IMR-90 (cell line): ENCODE data around the gene MEPE. TPM values are rescaled to one million over a fixed set of nuclear protein-coding genes. Genes with fewer than 3 reads are reported as not detected.

Source experiments
- ATAC-seq: fragments of 200-7000 bp; cut with Tn5 transposase; 2 replicates; pipeline ENCODE4 v1.9.1; 2020; ENCODE audit warnings: low read depth, mild to moderate bottlenecking, moderate library complexity
- BruUV-seq: library from RNA; stranded (reverse); fragments of 400-500 nt; replicated peaks from 2 replicates; lab custom pipeline; 2021; lab: Mats Ljungman, UMichigan
- CTCF ChIA-PET: fragments of 300-600 bp; formaldehyde crosslinking; extraction: SDS; loops from one replicate; lab custom pipeline; 2021; ENCODE audit warnings: antibody characterized with exemption; lab: Yijun Ruan, JAX
- POLR2A ChIA-PET: fragments of 300-600 bp; sonication (Branson Sonifier 250); formaldehyde crosslinking; loops from one replicate; lab custom pipeline; 2022; ENCODE audit warnings: antibody characterized with exemption; ENCODE audit not compliant: unreplicated experiment; lab: Charles Lee
- DNase-seq: peaks from one replicate; pipeline ENCODE4 v3.0.0; 2013
- H2AFZ ChIP-seq: replicated peaks from 2 replicates; pipeline ENCODE3; 2013; ENCODE audit warnings: low read length, mild to moderate bottlenecking; ENCODE audit not compliant: poor library complexity
- H2AK5ac ChIP-seq: 2 replicates; pipeline ENCODE4 v1.6.1; 2013; ENCODE audit warnings: low read depth, low read length, inconsistent platforms
- H2AK9ac ChIP-seq: replicated peaks from 2 replicates; pipeline ENCODE3; 2013; ENCODE audit warnings: mild to moderate bottlenecking, low read depth, low read length, moderate library complexity; ENCODE audit not compliant: poor library complexity
- H2BK120ac ChIP-seq: 2 replicates; pipeline ENCODE4 v1.6.1; 2013; ENCODE audit warnings: low read depth, low read length, inconsistent platforms
- H2BK15ac ChIP-seq: 3 replicates; pipeline ENCODE4 v1.6.1; 2013; ENCODE audit warnings: low read depth, low read length, inconsistent platforms
- H2BK20ac ChIP-seq: 2 replicates; pipeline ENCODE4 v1.6.1; 2013; ENCODE audit warnings: low read depth, mild to moderate bottlenecking, inconsistent platforms, low read length, moderate library complexity
- H2BK5ac ChIP-seq: 2 replicates; pipeline ENCODE4 v1.6.1; 2013; ENCODE audit warnings: mild to moderate bottlenecking, low read depth, low read length, inconsistent platforms; ENCODE audit not compliant: poor library complexity, severe bottlenecking
- H3K14ac ChIP-seq: replicated peaks from 2 replicates; pipeline ENCODE4 v1.6.1; 2013; ENCODE audit warnings: low read depth, low read length, inconsistent platforms
- H3K18ac ChIP-seq: 2 replicates; pipeline ENCODE4 v1.6.1; 2013; ENCODE audit warnings: low read depth, low read length, control low read depth
- H3K23ac ChIP-seq: 2 replicates; pipeline ENCODE4 v1.6.1; 2013; ENCODE audit warnings: low read depth, low read length, inconsistent platforms
- H3K27ac ChIP-seq: 2 replicates; pipeline ENCODE4 v1.5.1; 2013; ENCODE audit warnings: mild to moderate bottlenecking, control low read depth, low read length; ENCODE audit not compliant: insufficient read depth
- H3K27me3 ChIP-seq: 2 replicates; pipeline ENCODE4 v1.6.1; 2013; ENCODE audit warnings: low read length; ENCODE audit not compliant: control insufficient read depth, insufficient read depth
- H3K36me3 ChIP-seq: 2 replicates; pipeline ENCODE4 v1.6.1; 2013; ENCODE audit warnings: low read length, mixed read lengths; ENCODE audit not compliant: control insufficient read depth, insufficient read depth
- H3K4ac ChIP-seq: 2 replicates; pipeline ENCODE4 v1.6.1; 2013; ENCODE audit warnings: low read depth, low read length, inconsistent platforms
- H3K4me1 ChIP-seq: 2 replicates; pipeline ENCODE4 v1.6.1; 2013; ENCODE audit warnings: low read length, mixed read lengths; ENCODE audit not compliant: control insufficient read depth, insufficient read depth
- H3K4me2 ChIP-seq: 2 replicates; pipeline ENCODE4 v1.6.1; 2013; ENCODE audit warnings: low read depth, mild to moderate bottlenecking, control low read depth, low read length, moderate library complexity
- H3K4me3 ChIP-seq: 2 replicates; pipeline ENCODE4 v1.5.1; 2013; ENCODE audit warnings: low read depth, mild to moderate bottlenecking, control low read depth, low read length, moderate library complexity; ENCODE audit not compliant: insufficient read depth
- H3K56ac ChIP-seq: 2 replicates; pipeline ENCODE4 v1.6.1; 2013; ENCODE audit warnings: low read length, inconsistent platforms; ENCODE audit not compliant: insufficient read depth; ENCODE audit errors: extremely low read depth
- H3K79me1 ChIP-seq, 2 experiments: 2 replicates each; pipeline ENCODE4 v1.6.1; 2013; ENCODE audit warnings: low read length in 2 of 2, inconsistent platforms in 1 of 2, low read depth in 1 of 2
- H3K9ac ChIP-seq: 2 replicates; pipeline ENCODE4 v1.6.1; 2013; ENCODE audit warnings: low read depth, low read length, control low read depth
- H3K9me1 ChIP-seq: 2 replicates; pipeline ENCODE4 v1.6.1; 2013; ENCODE audit warnings: low read length, inconsistent platforms; ENCODE audit not compliant: insufficient read depth
- H3K9me3 ChIP-seq: 2 replicates; pipeline ENCODE4 v1.6.1; 2013; ENCODE audit warnings: low read length; ENCODE audit not compliant: control insufficient read depth, insufficient read depth
- H4K20me1 ChIP-seq: 2 replicates; pipeline ENCODE4 v1.6.1; 2013; ENCODE audit warnings: low read length, inconsistent platforms; ENCODE audit not compliant: insufficient read depth
- H4K5ac ChIP-seq: 2 replicates; pipeline ENCODE4 v1.6.1; 2013; ENCODE audit warnings: mild to moderate bottlenecking, low read depth, low read length, control low read depth
- H4K8ac ChIP-seq, 2 experiments: 2 replicates each; pipeline ENCODE4 v1.6.1; 2013; ENCODE audit warnings: low read depth in 2 of 2, low read length in 2 of 2, control low read depth in 1 of 2, inconsistent platforms in 1 of 2
- H4K91ac ChIP-seq: 2 replicates; pipeline ENCODE4 v1.6.1; 2013; ENCODE audit warnings: low read depth, low read length, inconsistent platforms; ENCODE audit not compliant: insufficient read depth
- BHLHE40 ChIP-seq: fragments of 150-350 bp; IDR thresholded peaks from 2 replicates; pipeline ENCODE4 v1.6.1; 2016; ENCODE audit warnings: mild to moderate bottlenecking, low read depth, low read length
- CEBPB ChIP-seq: IDR thresholded peaks from 2 replicates; pipeline ENCODE4 v1.6.1; 2012; ENCODE audit warnings: low read depth, low read length, improper control_type of control experiment
- CHD1 ChIP-seq: IDR thresholded peaks from 2 replicates; pipeline ENCODE4 v1.6.1; 2012; ENCODE audit warnings: low read depth, low read length, improper control_type of control experiment
- CTCF ChIP-seq: conservative IDR thresholded peaks from 2 replicates; pipeline ENCODE4 v1.5.1; 2012; ENCODE audit warnings: mild to moderate bottlenecking, low read depth, low read length, improper control_type of control experiment
- FOS ChIP-seq: fragments of 150-350 bp; IDR thresholded peaks from 2 replicates; pipeline ENCODE4 v1.6.1; 2016; ENCODE audit warnings: low read depth, low read length
- MAFK ChIP-seq: IDR thresholded peaks from 2 replicates; pipeline ENCODE4 v1.6.1; 2012; ENCODE audit warnings: low read depth, low read length, improper control_type of control experiment
- MAZ ChIP-seq: IDR thresholded peaks from 2 replicates; pipeline ENCODE4 v1.6.1; 2012; ENCODE audit warnings: low read depth, mild to moderate bottlenecking, low read length, improper control_type of control experiment, moderate library complexity, borderline replicate concordance
- MXI1 ChIP-seq: IDR thresholded peaks from 2 replicates; pipeline ENCODE4 v1.6.1; 2012; ENCODE audit warnings: low read depth, mild to moderate bottlenecking, low read length, moderate library complexity, borderline replicate concordance
- NFE2L2 ChIP-seq: fragments of 150-350 bp; IDR thresholded peaks from 2 replicates; pipeline ENCODE4 v1.6.1; 2016; ENCODE audit warnings: low read depth, mild to moderate bottlenecking, low read length
- POLR2A ChIP-seq: IDR thresholded peaks from 2 replicates; pipeline ENCODE4 v1.6.1; 2012; ENCODE audit warnings: mild to moderate bottlenecking, low read depth, low read length
- RAD21 ChIP-seq: IDR thresholded peaks from 2 replicates; pipeline ENCODE4 v1.6.1; 2012; ENCODE audit warnings: low read length, improper control_type of control experiment
- RCOR1 ChIP-seq: IDR thresholded peaks from 2 replicates; pipeline ENCODE4 v1.6.1; 2012; ENCODE audit warnings: mild to moderate bottlenecking, low read length, improper control_type of control experiment; ENCODE audit not compliant: insufficient replicate concordance
- RFX5 ChIP-seq: IDR thresholded peaks from 2 replicates; pipeline ENCODE4 v1.8.0; 2012; ENCODE audit warnings: low read depth, mild to moderate bottlenecking, low read length, moderate library complexity
- SMC3 ChIP-seq: fragments of 150-350 bp; IDR thresholded peaks from 2 replicates; pipeline ENCODE4 v1.6.1; 2016; ENCODE audit warnings: low read depth, mild to moderate bottlenecking, antibody characterized with exemption, low read length, moderate library complexity
- USF2 ChIP-seq: fragments of 150-350 bp; IDR thresholded peaks from 2 replicates; pipeline ENCODE4 v1.6.1; 2017; ENCODE audit warnings: mild to moderate bottlenecking, antibody characterized with exemption, low read length, low read depth
- dilution Hi-C: fragments of 300-500 bp; cut with HindIII; formaldehyde crosslinking; loops from one replicate; pipeline ENCODE4 v1.14.3; 2018; ENCODE audit warnings: low sequenced_read_pairs; ENCODE audit not compliant: unreplicated experiment
- in situ Hi-C: fragments of 300-500 bp; cut with MboI; formaldehyde crosslinking; loops from 3 replicates; pipeline ENCODE4 v1.14.3; 2019; ENCODE audit warnings: low sequenced_read_pairs, inconsistent platforms, mixed read lengths
- intact Hi-C: fragments of 100-400 bp; cut with micrococcal nuclease; formaldehyde crosslinking; loops from 2 replicates; pipeline ENCODE4 v1.10.0; 2022
- polyA plus RNA-seq, 3 experiments: library from polyadenylated mRNA; depleted of rRNA; stranded (reverse); fragments of >200 nt; gene quantifications; 2 replicates each; pipeline ENCODE4 v1.2.3, GENCODE V29; 2012; ENCODE audit warnings: low replicate concordance in 1 of 3
- total RNA-seq: library from RNA; depleted of rRNA; stranded (reverse); fragments of >200 nt; gene quantifications from 2 replicates; pipeline ENCODE4 v1.2.3, GENCODE V29; 2012
- TF ChIP-seq, protein P1 (sequence below): fragments of 150-350 bp; IDR thresholded peaks from 2 replicates; pipeline ENCODE4 v1.6.1; 2016; ENCODE audit warnings: low read depth, mild to moderate bottlenecking, low read length, moderate library complexity, borderline replicate concordance

The MEPE gene
- total and polyA plus RNA-seq, 2 of the 4 experiments (the other 2 are of a cell fraction), result not detected

DNA sequence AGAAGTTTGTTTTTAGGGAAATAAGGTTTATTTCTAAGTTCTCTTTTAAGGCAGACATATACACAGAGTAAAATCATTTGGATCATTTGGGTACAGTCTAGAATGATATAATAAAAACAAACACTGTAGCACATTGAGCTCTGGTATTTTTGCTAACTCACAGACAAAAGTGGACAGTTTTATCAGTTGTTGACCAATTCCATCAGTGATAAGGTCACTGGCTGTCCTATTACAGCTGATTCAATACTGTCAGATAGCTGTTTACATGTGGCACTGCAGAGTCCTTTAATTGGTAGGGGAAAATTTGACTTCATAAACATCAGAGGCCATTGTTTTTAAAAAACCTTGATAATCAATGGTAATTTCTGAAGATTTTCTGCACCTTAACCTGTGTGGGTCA, 29.9 kb upstream of the MEPE start:
- Histone ChIP-seq H2BK15ac (no peak overlapping the region), H3K36me3 (no peaks in the 10 kb centered on the region), H4K8ac (no peak overlapping the region), H2BK5ac (no peak overlapping the region), H2AK9ac (no peak overlapping the region), H3K4ac (no peak overlapping the region), H3K4me1 (no peaks in the 10 kb centered on the region), H3K56ac (no peak overlapping the region), H3K27me3 (no peaks in the 10 kb centered on the region), H3K18ac (no peak overlapping the region), H3K79me1 (no peaks in the 10 kb centered on the region), H3K4me3 (no peak overlapping the region), H2BK120ac (no peak overlapping the region), H4K91ac (no peak overlapping the region), H3K4me2 (no peak overlapping the region), H3K27ac (no peak overlapping the region), H2AFZ (no peak overlapping the region), H2AK5ac (no peak overlapping the region), H3K9ac (no peak overlapping the region), H4K5ac (no peak overlapping the region), H3K14ac (no peak overlapping the region), H3K9me1 (no peaks in the 10 kb centered on the region), H2BK20ac (no peak overlapping the region), H4K20me1 (no peaks in the 10 kb centered on the region), H3K9me3 (no peaks in the 10 kb centered on the region), H3K23ac (no peak overlapping the region)
- ATAC-seq (no peak), DNase-seq (no peak)
- POLR2A ChIA-PET, result no interaction called here
- CTCF ChIA-PET, result interaction anchor here (0.7 kb wide), 1 partner anchor 13 kb away, joined by 3 read pairs; no protein-coding TSS in a partner anchor
- intact Hi-C loops, result no loop called here
- dilution Hi-C loops, result no loop called here
- TF ChIP-seq FOS, result no peak
- no peak for TF ChIP-seq POLR2A
- no peak for TF ChIP-seq RAD21
- TF ChIP-seq RCOR1, result no peak
- TF ChIP-seq, protein P1, sequence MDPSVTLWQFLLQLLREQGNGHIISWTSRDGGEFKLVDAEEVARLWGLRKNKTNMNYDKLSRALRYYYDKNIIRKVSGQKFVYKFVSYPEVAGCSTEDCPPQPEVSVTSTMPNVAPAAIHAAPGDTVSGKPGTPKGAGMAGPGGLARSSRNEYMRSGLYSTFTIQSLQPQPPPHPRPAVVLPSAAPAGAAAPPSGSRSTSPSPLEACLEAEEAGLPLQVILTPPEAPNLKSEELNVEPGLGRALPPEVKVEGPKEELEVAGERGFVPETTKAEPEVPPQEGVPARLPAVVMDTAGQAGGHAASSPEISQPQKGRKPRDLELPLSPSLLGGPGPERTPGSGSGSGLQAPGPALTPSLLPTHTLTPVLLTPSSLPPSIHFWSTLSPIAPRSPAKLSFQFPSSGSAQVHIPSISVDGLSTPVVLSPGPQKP, result no peak
- no peak for TF ChIP-seq RFX5
- TF ChIP-seq BHLHE40, result no peak
- TF ChIP-seq MAFK, result no peak
- no peak for TF ChIP-seq MAZ
- TF ChIP-seq MXI1, result no peak
- TF ChIP-seq CHD1, result no peak
- TF ChIP-seq CEBPB, result no peak
- TF ChIP-seq USF2, result no peak
- TF ChIP-seq SMC3, result no peak
- no peak for TF ChIP-seq NFE2L2
- no peak for TF ChIP-seq CTCF
- BruUV-seq, result no TSS peak
- in situ Hi-C loops, result no loop called here
